Liver (tissue), 9 donors: ENCODE measurements around the gene SRRM2. TPM values are rescaled to one million over a fixed set of nuclear protein-coding genes. Genes with fewer than 3 reads are reported as not detected.

Experiments used
- DNase-seq: peaks from one replicate; pipeline ENCODE4 v3.0.0-alpha.2; 2017; ENCODE audit warnings: low spot score
- H3K27ac ChIP-seq, 2 donors: one replicate each; pipeline ENCODE4 v1.7.0; 2013; ENCODE audit warnings: inconsistent platforms in 2 of 2, low read length in 2 of 2, control low read depth in 1 of 2, low read depth in 1 of 2, mild to moderate bottlenecking in 1 of 2
- H3K27me3 ChIP-seq, 4 donors: one replicate each; pipeline versions ENCODE4 v1.6.1 to v1.7.0; 2013; ENCODE audit warnings: low read length in 3 of 4, inconsistent platforms in 1 of 4, mild to moderate bottlenecking in 1 of 4, moderate library complexity in 1 of 4; ENCODE audit not compliant: control insufficient read depth in 4 of 4, insufficient read depth in 4 of 4
- H3K36me3 ChIP-seq, 4 donors: one replicate each; pipeline versions ENCODE4 v1.6.1 to v1.7.0; 2013; ENCODE audit warnings: low read length in 3 of 4, mild to moderate bottlenecking in 3 of 4, low read depth in 1 of 4, moderate library complexity in 1 of 4; ENCODE audit not compliant: control insufficient read depth in 4 of 4, insufficient read depth in 3 of 4
- H3K4me1 ChIP-seq, 4 donors: one replicate each; pipeline versions ENCODE4 v1.6.1 to v1.7.0; 2013; ENCODE audit warnings: low read length in 3 of 4, mild to moderate bottlenecking in 3 of 4, moderate library complexity in 1 of 4; ENCODE audit not compliant: control insufficient read depth in 4 of 4, insufficient read depth in 4 of 4
- H3K4me3 ChIP-seq, 3 donors: one replicate each; pipeline versions ENCODE4 v1.6.1 to v1.7.0; 2013; ENCODE audit warnings: low read length in 3 of 3, control low read depth in 1 of 3, low read depth in 1 of 3, mild to moderate bottlenecking in 1 of 3
- H3K9ac ChIP-seq, 2 donors: one replicate each; pipeline ENCODE4 v1.7.0; 2013; ENCODE audit warnings: low read length in 2 of 2, mild to moderate bottlenecking in 2 of 2, moderate library complexity in 2 of 2, control low read depth in 1 of 2, low read depth in 1 of 2
- H3K9me3 ChIP-seq, 4 donors: one replicate each; pipeline versions ENCODE4 v1.6.1 to v1.7.0; 2013; ENCODE audit warnings: low read length in 3 of 4; ENCODE audit not compliant: control insufficient read depth in 4 of 4
- ATF3 ChIP-seq: IDR thresholded peaks from 2 replicates; pipeline ENCODE4 v1.6.1; 2016; ENCODE audit warnings: antibody characterized with exemption
- EGR1 ChIP-seq, 2 donors: IDR thresholded peaks; 2 replicates each; pipeline ENCODE4 v1.6.1; 2016 to 2018; ENCODE audit warnings: antibody characterized with exemption in 2 of 2, low read depth in 2 of 2
- FOXA1 ChIP-seq: IDR thresholded peaks from 2 replicates; pipeline ENCODE4 v1.6.1; 2016; ENCODE audit warnings: antibody characterized with exemption
- GABPA ChIP-seq, 2 donors: IDR thresholded peaks in 1 of 2; conservative IDR thresholded peaks in 1 of 2; 2 replicates each; pipeline ENCODE4 v1.6.1; 2016; ENCODE audit warnings: antibody characterized with exemption in 2 of 2, mild to moderate bottlenecking in 1 of 2, moderate library complexity in 1 of 2
- HNF4A ChIP-seq, 2 donors: conservative IDR thresholded peaks; 2 replicates each; pipeline ENCODE4 v1.6.1; 2016; ENCODE audit warnings: antibody characterized with exemption in 2 of 2, mild to moderate bottlenecking in 2 of 2
- HNF4G ChIP-seq: IDR thresholded peaks from 2 replicates; pipeline ENCODE4 v1.6.1; 2016; ENCODE audit warnings: antibody characterized with exemption
- JUND ChIP-seq, 2 donors: IDR thresholded peaks; 2 replicates each; pipeline ENCODE4 v1.6.1; 2016; ENCODE audit warnings: antibody characterized with exemption in 2 of 2
- NR2F2 ChIP-seq: IDR thresholded peaks from 2 replicates; pipeline ENCODE4 v1.6.1; 2016; ENCODE audit warnings: antibody characterized with exemption
- RAD21 ChIP-seq, 2 donors: IDR thresholded peaks; 2 replicates each; pipeline ENCODE4 v1.6.1; 2016; ENCODE audit warnings: antibody characterized with exemption in 2 of 2, mild to moderate bottlenecking in 2 of 2
- REST ChIP-seq: IDR thresholded peaks from 2 replicates; pipeline ENCODE4 v1.6.1; 2016; ENCODE audit warnings: antibody characterized with exemption, mild to moderate bottlenecking
- RXRA ChIP-seq, 2 donors: IDR thresholded peaks; 2 replicates each; pipeline ENCODE4 v1.6.1; 2017 to 2018; ENCODE audit warnings: antibody characterized with exemption in 2 of 2, mild to moderate bottlenecking in 1 of 2
- SP1 ChIP-seq: IDR thresholded peaks from 2 replicates; pipeline ENCODE4 v1.6.1; 2018; ENCODE audit warnings: antibody characterized with exemption, mild to moderate bottlenecking
- TAF1 ChIP-seq: conservative IDR thresholded peaks from 2 replicates; pipeline ENCODE4 v1.6.1; 2016; ENCODE audit warnings: antibody characterized with exemption, mild to moderate bottlenecking
- YY1 ChIP-seq: IDR thresholded peaks from 2 replicates; pipeline ENCODE4 v1.6.1; 2016; ENCODE audit warnings: antibody characterized with exemption, mild to moderate bottlenecking
- ZBTB33 ChIP-seq: IDR thresholded peaks from 2 replicates; pipeline ENCODE4 v1.6.1; 2016; ENCODE audit warnings: antibody characterized with exemption
- WGBS: extraction: QIAGEN DNeasy Blood & Tissue Kit; methylation state at CpG from one replicate; pipeline ENCODE4 v1.1.7; 2013; 5-methylcytosine and 5-hydroxymethylcytosine counted together
- polyA plus RNA-seq, 2 donors: library from polyadenylated mRNA; stranded (reverse) in 1 of 2; unstranded in 1 of 2; fragments of 200-250 nt in 1 of 2; fragments of >200 nt in 1 of 2; fragmentation: Nextera tagmentation in 1 of 2; extraction: Ambion mirVana in 1 of 2; gene quantifications; one replicate each; pipeline versions ENCODE4 v1.2.1 to v1.2.3, GENCODE V29; 2013 to 2015
- total RNA-seq, 2 donors: library from RNA; depleted of rRNA; stranded (reverse); fragments of >200 nt; gene quantifications; one replicate each; pipeline ENCODE4 v1.2.3, GENCODE V29; 2014
- donor health status: healthy.
- donor health status: healthy.
- donor health status: healthy.
- donor health status: healthy.
- donor health status: healthy.

The SRRM2 gene
- total and polyA plus RNA-seq, 4 donors = 84.8 to 199 (median 133) TPM

GRCh38 chr16:2724088-2724676 is 28.3 kb upstream of the SRRM2 start (continued):
- TF ChIP-seq REST (no peak), TAF1 (no peak), GABPA (IDR thresholded peaks at IDR 0.05 in 1 of 2, conservative IDR thresholded peaks at IDR 0.05 in 1 of 2) (no peak), YY1 (no peak), RXRA (IDR thresholded peaks at IDR 0.05) (no peak), ZBTB33 (no peak), NR2F2 (no peak), HNF4G (no peak)

GRCh38 chr16:2724816-2725348 is 27.6 kb upstream of the SRRM2 start:
- H3K36me3 ChIP-seq = no peaks in the 10 kb centered on the region
- H3K27ac ChIP-seq = no peak overlapping the region
- WGBS = 74% methylated on average over 16 of the region's 16 CpGs
- H3K27me3 ChIP-seq = no peaks in the 10 kb centered on the region
- no peak for TF ChIP-seq RXRA (IDR thresholded peaks at IDR 0.05)
- no peak overlapping the region for H3K9ac ChIP-seq
- H3K4me3 ChIP-seq = no peak overlapping the region
- DNase-seq = no peak
- no peaks in the 10 kb centered on the region for H3K9me3 ChIP-seq
- peaks cover 3 to 6% (median 5%) of the 10 kb centered on the region in 4 donors for H3K4me1 ChIP-seq

GRCh38 chr16:2726923-2727322 is 25.5 kb upstream of the SRRM2 start:
- H3K9me3 ChIP-seq = no peaks in the 10 kb centered on the region
- DNase-seq = no peak
- H3K36me3 ChIP-seq = no peaks in the 10 kb centered on the region
- no peak overlapping the region for H3K9ac ChIP-seq
- 92% methylated on average over 5 of the region's 5 CpGs for whole genome bisulfite sequencing
- no peak for TF ChIP-seq ATF3
- no peak for TF ChIP-seq FOXA1
- TF ChIP-seq TAF1 = no peak
- no peak for TF ChIP-seq RXRA (IDR thresholded peaks at IDR 0.05)
- no peak for TF ChIP-seq YY1
- TF ChIP-seq HNF4G = no peak
- no peak for TF ChIP-seq HNF4A (conservative IDR thresholded peaks at IDR 0.05)
- TF ChIP-seq SP1 = no peak
- TF ChIP-seq JUND (IDR thresholded peaks at IDR 0.05) = no peak
- no peak for TF ChIP-seq RAD21 (IDR thresholded peaks at IDR 0.05)
- TF ChIP-seq GABPA (IDR thresholded peaks at IDR 0.05 in 1 of 2, conservative IDR thresholded peaks at IDR 0.05 in 1 of 2) = no peak
- no peak for TF ChIP-seq EGR1 (IDR thresholded peaks at IDR 0.05; ENCODE audit: low read depth in 2 of 2)
- no peak overlapping the region for H3K4me3 ChIP-seq
- H3K27ac ChIP-seq = no peak overlapping the region
- no peaks in the 10 kb centered on the region for H3K27me3 ChIP-seq
- no peaks in the 10 kb centered on the region for H3K4me1 ChIP-seq
